IPS-11a (cell line): Measurements from ENCODE around the gene RNF175.
"Not testable (repeated sequence)": the region's sequence is repeated elsewhere in the genome, so short reads cannot be mapped to it uniquely, and the experiment has no call there.

Source experiments
- H3K4me3 ChIP-seq: one replicate; pipeline ENCODE4 v1.5.1; 2013; ENCODE audit warnings: low read depth, low read length, control low read depth

The RNF175 gene

GRCh38 chr4:153684971-153685371 is 74.9 kb downstream of the RNF175 start:
- peak overlapping the region; percentile 48 for H3K4me3 ChIP-seq

- peak within 1 kb of the TSS; percentile 48 for H3K4me3 ChIP-seq
These were observed 75.4 kb downstream of the RNF175 start, which contains the start of gene TLR2 for GRCh38 chr4:153684182-153684970. TLR2 (plus strand) TSS chr4:153684280; CDS start chr4:153702908, 18,628 bp downstream.

- H3K4me3 ChIP-seq = peak overlapping the region; percentile 48
These were observed 76.1 kb downstream of the RNF175 start for GRCh38 chr4:153683763-153684181.

- H3K4me3 ChIP-seq = no peak overlapping the region
These were observed 80.3 kb downstream of the RNF175 start for GRCh38 chr4:153679486-153679885.

GRCh38 chr4:153676984-153677383 is 82.8 kb downstream of the RNF175 start:
- no peak overlapping the region for H3K4me3 ChIP-seq

- no peak overlapping the region for H3K4me3 ChIP-seq
These were observed 83.3 kb downstream of the RNF175 start for GRCh38 chr4:153676486-153676885.

GRCh38 chr4:153669838-153670237 is 90.0 kb downstream of the RNF175 start:
- H3K4me3 ChIP-seq = no peak overlapping the region

- H3K4me3 ChIP-seq = no peak overlapping the region
These were observed 91.2 kb downstream of the RNF175 start for GRCh38 chr4:153668647-153669046.

- H3K4me3 ChIP-seq = not testable (repeated sequence)
These were observed 93.3 kb downstream of the RNF175 start for GRCh38 chr4:153666505-153666904.

- no peak overlapping the region for H3K4me3 ChIP-seq
These were observed 96.2 kb downstream of the RNF175 start for GRCh38 chr4:153663667-153664066.

- H3K4me3 ChIP-seq = no peak overlapping the region
These were observed 97.9 kb downstream of the RNF175 start for GRCh38 chr4:153661908-153662307.

GRCh38 chr4:153661215-153661822 is 98.5 kb downstream of the RNF175 start:
- no peak overlapping the region for H3K4me3 ChIP-seq
